Stimulated activated CD4-positive, alpha-beta T cell treated with anti-CD3 and anti-CD28 coated beads, TNF-alpha, amount 100 ng/mL, for 48 hours (primary cell): ENCODE measurements around the gene VWA8.

Source experiments
- DNase-seq, 3 donors: peaks; one replicate each; pipeline ENCODE4 v3.0.0-alpha.2; 2020; ENCODE audit warnings: low read depth in 3 of 3

Gene VWA8

GRCh38 chr13:41520016-41520659 lies 440.8 kb downstream of the VWA8 start:
- DNase-seq, result no peak
